Measurements from ENCODE around the gene ZFX. TPM values are rescaled to one million over a fixed set of nuclear protein-coding genes. Genes with fewer than 3 reads are reported as not detected.
"Not testable (repeated sequence)": the region's sequence is repeated elsewhere in the genome, so short reads cannot be mapped to it uniquely, and the experiment has no call there.

ZFX gene
- 10.8 and 14.2 TPM in 2 replicates for total RNA-seq (2014; rRNA removed; shearing (Covaris generic))

DNA sequence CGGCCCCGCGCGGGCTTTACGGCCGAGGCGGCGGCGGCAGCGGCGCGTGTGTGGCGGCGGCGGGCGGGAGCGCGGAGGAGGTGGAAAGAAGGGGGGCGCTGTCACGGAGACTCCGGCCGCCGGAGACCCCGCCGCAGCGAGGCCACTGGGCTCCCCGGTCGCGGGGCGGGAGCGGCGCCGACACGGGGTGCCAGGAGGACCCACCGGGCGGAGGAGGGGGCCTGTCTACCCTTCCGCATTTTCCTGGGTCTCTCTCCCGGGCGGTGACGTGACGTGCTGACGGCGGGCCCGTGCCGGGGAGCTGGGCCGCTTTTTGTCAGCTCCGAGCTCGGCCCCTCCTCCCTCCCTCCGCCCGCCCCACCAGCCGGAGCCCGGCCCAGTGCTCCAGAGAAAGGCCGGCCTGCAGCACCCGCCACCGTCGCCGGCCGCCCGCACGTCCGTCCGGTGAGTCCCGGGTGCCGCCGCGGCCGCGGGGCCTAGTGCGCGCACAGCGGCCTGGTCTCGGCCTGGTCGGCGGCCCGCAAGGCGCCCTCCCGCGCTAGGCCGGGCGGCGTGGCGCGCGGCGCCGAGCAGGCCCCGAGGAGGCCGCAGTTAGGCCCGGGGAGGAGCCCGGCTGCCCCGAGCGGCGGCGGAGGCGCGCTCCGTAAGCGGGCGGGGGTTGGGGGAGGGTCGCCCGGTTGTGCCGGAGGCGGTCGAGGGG is at the start of gene ZFX:
TSS of gene ZFX (plus strand) at position 379 of the 700 bp plus-strand sequence. CDS start 23,014 bp downstream, outside the sequence.
- in situ Hi-C loops (cut with HindIII; ENCODE audit: low sequenced_read_pairs) = no loop called here
- peak; percentile 43 for DNase-seq (ENCODE audit: low spot score)

DNA sequence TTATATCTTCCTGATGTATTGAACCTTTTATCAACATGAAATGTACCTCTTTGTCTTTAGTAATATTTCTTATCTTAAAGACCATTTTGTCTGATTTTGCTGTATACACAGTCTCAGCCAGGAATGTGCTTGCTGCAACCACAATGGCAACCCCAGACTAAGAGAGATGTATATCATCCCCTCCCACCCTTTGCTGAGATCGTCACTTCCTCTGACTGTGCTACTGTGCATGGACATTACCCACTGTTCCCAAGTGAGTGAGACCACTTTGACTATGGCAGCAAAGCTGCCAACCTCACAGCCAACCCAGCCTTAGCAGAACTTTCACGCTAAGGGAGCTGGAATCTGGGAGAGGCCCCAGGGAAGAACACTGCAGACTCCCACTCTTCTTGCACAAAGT is 48.8 kb upstream of the ZFX start:
- DNase-seq (ENCODE audit: low spot score) = no peak
- in situ Hi-C loops (cut with HindIII; ENCODE audit: low sequenced_read_pairs) = no loop called here

GRCh38 chrX:24110069-24110468 is 39.5 kb upstream of the ZFX start:
- in situ Hi-C loops (cut with HindIII; ENCODE audit: low sequenced_read_pairs) = no loop called here
- DNase-seq (ENCODE audit: low spot score) = no peak

GRCh38 chrX:24113181-24113580 is 36.3 kb upstream of the ZFX start:
- in situ Hi-C loops (cut with HindIII; ENCODE audit: low sequenced_read_pairs) = no loop called here

GRCh38 chrX:24117258-24117657 is 32.3 kb upstream of the ZFX start:
- in situ Hi-C loops (cut with HindIII; ENCODE audit: low sequenced_read_pairs) = no loop called here
- DNase-seq (ENCODE audit: low spot score) = peak; percentile 89

More at GRCh38 chrX:24113181-24113580, 36.3 kb upstream of the ZFX start:
- no peak for DNase-seq (ENCODE audit: low spot score)

GRCh38 chrX:24124244-24124799 is 25.2 kb upstream of the ZFX start:
- DNase-seq (ENCODE audit: low spot score) = no peak
- in situ Hi-C loops (cut with HindIII; ENCODE audit: low sequenced_read_pairs) = no loop called here

GRCh38 chrX:24125028-24125612 is 24.4 kb upstream of the ZFX start:
- no peak for DNase-seq (ENCODE audit: low spot score)
- in situ Hi-C loops (cut with HindIII; ENCODE audit: low sequenced_read_pairs) = no loop called here

GRCh38 chrX:24131476-24131875 is 18.1 kb upstream of the ZFX start:
- no peak for DNase-seq (ENCODE audit: low spot score)
- in situ Hi-C loops (cut with HindIII; ENCODE audit: low sequenced_read_pairs) = no loop called here

- DNase-seq (ENCODE audit: low spot score) = no peak
- in situ Hi-C loops (cut with HindIII; ENCODE audit: low sequenced_read_pairs) = no loop called here
These were observed 16.2 kb upstream of the ZFX start for GRCh38 chrX:24133312-24133711.

DNA sequence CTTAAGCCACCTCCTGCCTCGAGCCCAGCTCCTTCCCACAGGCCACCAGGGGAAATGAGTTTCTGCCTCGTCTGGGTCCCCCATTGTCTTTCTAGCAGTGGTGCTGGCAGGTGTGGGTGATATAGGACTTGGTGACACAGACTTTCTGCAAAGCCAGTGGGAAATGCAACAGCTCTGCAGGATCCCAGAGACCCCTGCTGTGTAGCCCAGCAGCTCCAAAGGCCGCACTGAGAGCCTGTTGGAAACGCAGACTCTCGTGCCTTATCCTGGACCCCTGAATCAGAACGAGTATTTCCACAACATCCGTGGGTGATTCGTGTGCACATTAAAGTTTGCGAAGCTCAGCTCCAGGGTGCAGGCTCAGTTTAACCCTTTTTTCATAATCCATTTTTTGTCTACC is 13.8 kb upstream of the ZFX start:
- DNase-seq (ENCODE audit: low spot score); in situ Hi-C loops (cut with HindIII; ENCODE audit: low sequenced_read_pairs): not testable (repeated sequence)

GRCh38 chrX:24137192-24137591 is 12.3 kb upstream of the ZFX start:
- DNase-seq (ENCODE audit: low spot score) = no peak
- in situ Hi-C loops (cut with HindIII; ENCODE audit: low sequenced_read_pairs) = no loop called here

DNA sequence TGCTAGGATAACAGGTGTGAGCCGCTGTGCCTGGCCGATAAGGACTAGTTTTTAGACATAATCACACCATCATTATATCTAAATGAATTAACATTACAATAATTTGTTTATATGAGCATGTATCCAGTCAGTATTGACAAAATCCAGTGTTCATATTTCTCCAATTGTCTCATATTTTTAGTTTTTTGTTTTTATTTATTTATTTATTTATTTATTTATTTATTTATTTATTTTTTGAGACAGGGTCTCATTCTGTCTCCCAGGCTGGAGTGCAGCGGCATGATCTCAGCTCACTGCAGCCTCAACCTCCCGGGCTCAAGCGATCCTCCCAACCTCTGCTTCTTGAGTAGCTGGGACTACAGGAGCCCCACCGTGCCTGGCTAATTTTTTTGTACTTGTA is 5.5 kb upstream of the ZFX start:
- in situ Hi-C loops (cut with HindIII; ENCODE audit: low sequenced_read_pairs); DNase-seq (ENCODE audit: low spot score): not testable (repeated sequence)

GRCh38 chrX:24144528-24144927 is 5.0 kb upstream of the ZFX start:
- in situ Hi-C loops (cut with HindIII; ENCODE audit: low sequenced_read_pairs) = no loop called here
- DNase-seq (ENCODE audit: low spot score) = no peak

DNA sequence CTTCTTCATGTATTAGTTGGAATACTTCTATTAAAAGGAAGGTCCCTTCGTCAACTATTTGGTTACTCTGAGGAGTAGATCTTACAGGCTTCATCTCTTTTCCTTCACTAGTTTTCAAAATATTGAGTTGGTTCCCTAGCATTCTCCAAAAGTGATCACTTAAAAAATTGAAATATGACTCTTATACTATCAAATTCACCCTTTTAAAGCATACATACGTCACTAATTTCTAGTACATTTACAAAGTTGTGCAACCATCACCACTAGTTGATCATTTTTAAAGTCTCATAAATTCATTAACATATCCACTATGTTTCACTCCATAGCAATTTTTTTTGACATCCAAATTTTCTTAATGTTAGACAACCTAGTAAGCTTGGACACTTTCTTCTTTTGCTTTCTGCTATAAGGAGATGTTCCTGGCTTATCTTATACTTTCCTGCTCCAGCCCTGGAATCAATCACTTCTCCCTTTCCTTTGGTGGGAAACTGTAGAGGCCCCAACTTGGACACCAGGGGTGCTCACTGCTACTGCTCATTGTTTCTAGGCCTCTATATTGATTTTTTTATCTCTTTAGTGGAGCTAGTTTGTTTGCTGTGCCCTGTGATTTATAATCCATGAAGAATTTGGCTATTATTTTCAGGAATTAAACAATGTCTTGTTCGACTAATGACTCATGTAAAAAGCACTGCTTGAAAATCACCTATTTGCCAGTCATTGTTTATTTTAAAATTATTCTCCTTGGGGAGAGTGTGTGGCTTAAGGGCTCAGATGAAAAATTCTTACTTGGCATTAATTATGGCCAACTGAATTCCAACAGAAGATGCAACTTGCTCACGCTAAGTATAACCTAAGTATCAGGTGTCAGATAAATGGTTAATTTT is 4.0 kb upstream of the ZFX start:
- DNase-seq (ENCODE audit: low spot score) = no peak
- in situ Hi-C loops (cut with HindIII; ENCODE audit: low sequenced_read_pairs) = no loop called here

GRCh38 chrX:24146283-24146949 is 3.1 kb upstream of the ZFX start:
- in situ Hi-C loops (cut with HindIII; ENCODE audit: low sequenced_read_pairs) = no loop called here
- DNase-seq (ENCODE audit: low spot score) = no peak

DNA sequence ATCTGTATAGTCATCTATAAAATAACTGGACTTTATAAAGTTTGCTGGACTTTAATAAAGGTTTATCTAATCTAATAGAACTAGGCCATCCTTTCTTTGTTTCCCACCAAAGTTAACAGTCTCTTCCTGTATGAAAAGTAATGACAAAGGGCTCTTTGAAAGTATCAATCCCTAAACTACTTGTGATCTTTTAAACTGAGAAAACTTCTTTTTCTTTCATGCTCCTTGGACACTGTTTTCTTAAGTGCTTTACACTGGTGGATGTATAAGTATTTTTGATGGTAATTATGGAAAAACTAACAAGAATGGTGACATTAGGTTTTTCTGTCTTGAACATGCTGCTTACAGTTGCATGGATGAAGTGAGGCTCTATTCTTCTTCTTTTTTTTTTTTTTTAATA is 2.4 kb upstream of the ZFX start:
- DNase-seq (ENCODE audit: low spot score) = no peak
- in situ Hi-C loops (cut with HindIII; ENCODE audit: low sequenced_read_pairs) = no loop called here

DNA sequence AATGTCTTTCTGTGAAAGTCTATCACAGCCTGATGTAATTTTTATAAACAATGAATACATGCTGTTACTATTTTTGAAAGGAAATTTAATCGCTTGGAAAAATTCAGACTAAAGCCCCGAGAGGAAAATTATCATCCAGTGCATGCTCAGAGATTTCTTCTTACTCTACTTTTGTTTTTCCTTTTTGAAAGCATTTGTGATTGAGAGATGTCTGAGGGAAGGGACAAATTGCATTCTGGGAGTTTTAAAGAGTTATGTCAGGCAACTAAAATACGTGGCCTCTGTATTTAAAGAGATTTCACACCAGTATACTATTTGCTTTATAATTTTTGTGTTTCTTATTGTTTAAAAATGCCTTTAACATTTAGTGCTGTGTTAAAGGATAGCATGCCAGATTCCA is 1.4 kb upstream of the ZFX start:
- DNase-seq (ENCODE audit: low spot score) = no peak

DNA sequence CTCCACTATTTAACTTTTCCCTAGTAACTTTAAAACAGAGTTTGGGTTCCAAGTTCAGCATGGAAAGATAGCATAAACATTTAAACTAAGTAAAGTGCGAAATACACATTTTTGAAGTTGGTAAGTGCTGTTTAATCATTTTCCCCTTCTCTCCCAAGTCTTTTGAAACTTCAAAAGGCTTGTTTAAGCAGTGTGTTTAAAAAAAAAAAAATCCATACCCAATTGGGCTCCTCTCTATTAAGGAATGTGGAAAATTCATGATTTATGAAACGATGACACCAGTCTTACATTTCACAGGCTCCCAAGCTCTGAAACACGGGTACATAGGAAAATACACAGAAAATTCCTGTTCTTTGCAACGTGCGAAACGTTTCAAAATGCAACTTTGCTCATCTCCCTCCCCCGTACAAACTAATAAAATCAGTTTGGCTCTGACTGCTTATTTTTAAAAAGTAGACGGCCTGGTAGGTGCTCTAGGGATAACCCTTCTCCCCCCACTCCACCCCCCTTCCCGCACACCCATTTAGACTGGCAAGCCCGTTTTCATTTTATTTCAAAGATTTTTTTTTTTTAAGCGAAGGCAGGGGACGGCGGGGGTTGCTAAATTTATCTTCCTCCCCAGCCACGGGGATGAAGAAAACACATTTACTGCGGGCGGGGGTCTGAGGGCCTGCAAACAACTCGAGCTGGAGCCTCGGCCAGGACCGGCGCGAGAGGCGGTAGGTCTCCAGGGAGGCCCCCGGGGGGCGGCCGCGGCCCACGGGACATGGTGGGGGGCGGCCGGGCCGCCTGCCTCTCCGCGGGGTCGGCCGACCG is 786 bp upstream of the ZFX start:
- peak; percentile 22 for DNase-seq (ENCODE audit: low spot score)
- in situ Hi-C loops (cut with HindIII; ENCODE audit: low sequenced_read_pairs) = no loop called here

More for the DNA sequence above, 1.4 kb upstream of the ZFX start:
- in situ Hi-C loops (cut with HindIII; ENCODE audit: low sequenced_read_pairs) = no loop called here

All from G401 (cell line).